ENCODE measurements around the gene PPP2R3B. TPM values are rescaled to one million over a fixed set of nuclear protein-coding genes. Genes with fewer than 3 reads are reported as not detected.
"Not testable (repeated sequence)": the region's sequence is repeated elsewhere in the genome, so short reads cannot be mapped to it uniquely, and the experiment has no call there.

PPP2R3B gene
- polyA plus RNA-seq, 1 donor, result 199 TPM

DNA sequence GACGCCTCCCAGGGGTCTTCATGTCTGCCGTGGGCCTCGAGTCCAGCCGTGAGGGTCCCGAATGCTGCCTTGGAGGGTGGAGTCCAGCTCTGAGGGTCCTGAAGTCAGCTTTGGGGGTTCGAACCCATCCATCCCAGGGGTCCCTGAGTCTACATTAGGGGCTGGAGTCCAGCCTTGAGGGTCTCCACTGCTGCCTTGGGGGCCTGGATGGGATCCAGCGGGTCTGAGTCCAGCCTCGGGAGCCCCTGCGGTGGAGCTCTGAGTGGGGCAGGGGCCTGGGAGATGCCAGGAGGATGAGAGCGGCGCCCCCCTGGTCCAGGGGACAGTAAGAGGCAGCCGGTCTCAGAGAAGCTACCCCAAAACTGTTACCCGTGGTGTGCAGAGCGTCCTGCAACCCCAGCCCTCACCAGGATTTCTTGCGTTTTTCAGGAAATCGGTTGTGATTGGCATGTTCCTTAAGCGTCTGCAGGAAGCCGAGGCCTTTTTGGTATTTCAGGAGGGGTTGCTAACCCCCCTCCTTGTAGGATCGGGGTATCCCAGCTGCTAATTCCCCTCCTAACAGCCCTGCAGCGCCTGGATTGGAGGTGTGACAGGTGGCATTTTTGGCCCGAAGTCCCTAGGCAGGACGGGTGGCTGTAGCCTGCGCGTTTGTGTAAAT, 66.5 kb downstream of the PPP2R3B start:
- no peak for DNase-seq (ENCODE audit: low read depth)

DNA sequence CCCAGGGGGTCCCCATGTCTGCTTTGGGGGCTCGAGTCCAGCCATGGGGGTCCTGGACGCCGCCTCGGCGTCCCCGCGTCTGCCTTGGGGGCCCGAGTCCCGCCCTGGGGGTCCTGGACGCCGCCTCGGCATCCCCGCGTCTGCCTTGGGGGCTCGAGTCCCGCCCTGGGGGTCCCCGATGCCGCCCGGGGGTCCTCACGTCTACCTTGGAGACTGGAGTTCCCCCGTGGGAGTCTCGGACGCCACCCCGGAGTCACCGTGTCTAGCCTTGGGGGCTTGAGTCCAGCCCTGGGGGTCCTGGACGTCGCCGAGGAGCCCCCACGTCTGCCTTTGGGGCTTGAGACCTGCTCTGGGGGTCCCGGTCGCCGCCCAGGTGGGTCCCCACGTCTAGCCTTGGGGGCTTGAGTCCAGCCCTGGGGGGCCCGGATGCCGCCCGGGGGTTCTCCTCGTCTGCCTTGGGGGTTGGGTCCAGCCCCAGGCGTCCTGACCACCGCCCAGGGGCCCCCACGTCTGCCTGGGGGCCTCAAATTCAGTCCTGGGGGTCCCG, 67.1 kb downstream of the PPP2R3B start:
- DNase-seq (ENCODE audit: low read depth), result no peak

DNA sequence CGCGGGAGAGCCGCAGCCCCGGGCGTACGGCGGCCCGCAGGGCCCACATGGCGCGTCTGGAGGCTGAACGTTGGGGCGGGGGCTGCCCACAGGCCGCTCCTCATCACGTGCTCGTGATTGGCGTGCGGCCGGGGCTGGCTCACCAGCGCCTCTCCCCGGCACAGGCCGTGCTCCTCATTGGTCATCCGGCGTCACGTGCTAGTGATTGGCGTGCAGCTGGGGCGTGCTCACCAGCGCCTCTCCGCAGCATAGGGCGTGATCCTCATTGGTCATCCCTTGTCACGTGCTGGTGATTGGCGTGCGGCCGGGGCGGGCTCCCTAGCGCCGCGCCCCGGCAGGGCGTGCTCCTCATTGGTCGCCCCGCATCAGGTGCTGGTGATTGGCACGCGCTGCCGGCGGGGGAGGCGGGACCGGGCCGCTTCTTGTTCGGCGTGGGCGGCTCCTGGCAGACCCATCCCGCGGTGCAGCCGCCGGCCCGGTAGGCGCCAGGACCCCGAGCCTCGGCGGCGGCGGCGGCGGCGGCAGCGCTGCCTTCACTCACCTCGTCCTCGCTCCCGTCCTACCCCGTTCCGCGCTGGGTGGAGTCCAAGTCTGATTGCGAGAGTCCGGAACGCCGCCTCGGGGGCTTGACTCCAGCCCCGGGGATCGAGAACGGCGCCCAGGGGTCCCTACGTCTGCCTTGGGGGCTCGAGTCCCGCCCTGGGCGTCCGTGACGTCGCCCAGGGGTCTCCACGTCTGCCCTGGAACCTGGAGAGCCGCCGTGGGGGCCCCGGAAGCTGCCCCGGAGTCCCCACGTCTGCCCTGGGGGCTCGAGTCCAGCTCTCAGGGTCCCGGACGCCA, 67.7 kb downstream of the PPP2R3B start, which contains the start of gene GTPBP6:
Gene GTPBP6, minus strand, starts transcription at position 58 of the 840 bp plus-strand sequence. Its CDS starts 9 bp downstream, at position 49.
- peak; percentile 98 for DNase-seq (ENCODE audit: low read depth)

DNA sequence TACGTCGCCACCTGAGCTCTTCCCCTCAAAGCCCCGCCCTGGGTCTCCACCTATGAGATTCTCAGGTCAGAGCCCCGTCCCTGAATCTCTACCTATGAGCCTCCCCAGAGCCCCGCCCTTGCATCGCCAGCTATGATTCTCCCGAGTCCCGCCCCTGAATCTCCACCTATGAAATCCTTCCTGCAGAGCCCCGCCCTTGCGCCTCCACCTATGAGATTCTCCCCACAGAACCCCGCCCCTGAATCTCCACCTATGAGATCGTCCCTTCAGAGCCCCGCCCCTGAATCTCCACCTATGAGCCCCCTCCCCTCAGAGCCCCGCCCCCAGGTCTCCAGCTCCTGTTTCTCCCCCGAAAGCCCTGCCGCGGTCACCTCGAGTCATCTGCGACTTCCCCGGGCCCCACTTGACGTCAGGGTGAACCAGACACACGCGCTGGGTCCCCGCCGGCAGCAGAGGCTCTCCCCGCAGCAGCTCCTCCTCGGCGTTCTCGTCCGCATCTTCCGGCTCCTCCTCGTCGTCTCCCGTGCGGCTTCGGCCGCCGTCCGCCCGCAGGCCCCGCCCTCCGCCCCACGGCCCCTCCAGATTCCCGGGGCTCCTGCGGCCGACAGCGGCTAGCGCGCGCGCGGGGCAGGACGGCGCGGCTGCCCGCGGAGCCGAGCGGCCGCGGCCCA, 68.5 kb downstream of the PPP2R3B start:
- peak; percentile 88 for DNase-seq (ENCODE audit: low read depth)

DNA sequence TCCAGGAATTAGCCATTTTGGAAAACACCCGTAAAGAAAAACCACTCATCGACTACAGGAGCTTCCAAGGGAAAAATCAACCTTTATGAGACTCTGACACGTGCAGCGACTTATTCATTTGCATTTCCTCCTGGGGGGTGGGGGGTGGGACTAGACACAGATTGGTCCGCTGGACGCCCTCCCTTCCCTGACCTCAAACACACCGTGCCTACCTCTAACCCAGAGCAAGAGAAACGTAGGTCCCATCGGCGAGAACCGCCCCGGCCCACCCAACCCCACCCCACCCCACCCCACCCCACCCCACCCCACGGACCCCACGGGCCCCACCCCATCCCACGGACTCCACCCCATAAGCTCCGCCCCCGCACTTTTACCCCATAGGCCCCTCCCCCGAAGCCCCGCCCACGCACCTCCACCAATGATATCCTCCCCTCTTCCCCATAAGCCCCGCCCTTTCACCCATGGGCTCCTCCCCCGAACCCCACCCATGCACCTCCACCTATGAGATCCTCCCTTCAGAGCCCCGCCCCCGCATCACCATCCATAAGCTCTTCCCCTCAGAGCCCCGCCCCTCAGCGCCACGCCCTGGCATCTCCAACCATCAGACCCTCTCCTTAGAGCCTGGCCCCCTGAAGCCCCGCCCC, 69.2 kb downstream of the PPP2R3B start:
- DNase-seq (ENCODE audit: low read depth), result no peak

DNA sequence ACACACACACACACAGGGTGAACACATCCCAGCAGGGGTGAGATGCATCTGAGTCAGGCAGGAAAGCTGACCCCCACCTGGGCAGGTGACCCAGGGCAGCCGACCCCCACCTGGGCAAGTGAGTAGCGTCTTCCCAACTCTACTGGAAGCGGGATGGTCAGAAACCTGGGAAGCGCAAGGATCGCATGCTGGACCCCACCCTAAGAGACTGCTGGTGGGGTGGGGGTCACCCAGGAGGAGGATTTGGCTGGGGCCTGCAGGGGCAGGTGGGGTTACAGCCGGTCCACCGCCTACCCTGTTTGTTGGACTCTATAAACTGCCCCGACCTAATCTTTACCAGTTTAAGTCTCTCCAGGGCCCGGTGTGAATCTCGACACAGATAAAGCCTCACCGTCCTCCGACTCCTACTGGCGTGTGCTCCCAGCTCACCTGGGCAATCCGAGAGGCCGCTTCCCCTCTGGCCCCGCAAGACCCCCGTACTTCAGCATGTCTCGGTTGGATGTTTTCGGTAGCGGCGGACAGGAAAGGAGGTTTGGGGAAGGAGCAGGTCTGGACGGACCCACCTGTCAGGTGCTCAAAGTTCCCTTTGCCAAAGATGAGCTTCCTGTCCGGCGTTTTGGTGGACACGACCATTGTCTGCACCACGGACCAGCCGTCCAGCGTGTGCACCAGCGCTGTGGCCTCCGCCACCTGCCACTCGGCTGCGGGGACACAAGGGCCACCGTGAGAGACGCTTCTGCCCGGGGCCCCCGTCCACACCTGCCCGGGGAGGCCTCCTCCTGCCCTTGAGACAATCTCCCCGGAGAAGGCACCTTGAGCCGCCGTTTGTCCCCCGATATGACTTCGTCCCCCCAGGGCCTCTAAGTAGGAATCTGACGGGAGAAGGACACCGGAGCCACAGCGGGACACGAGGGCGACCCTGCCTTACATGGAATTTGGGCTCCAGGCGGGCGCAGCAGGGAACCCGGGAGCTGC, 70.1 kb downstream of the PPP2R3B start:
- DNase-seq (ENCODE audit: low read depth), result no peak

DNA sequence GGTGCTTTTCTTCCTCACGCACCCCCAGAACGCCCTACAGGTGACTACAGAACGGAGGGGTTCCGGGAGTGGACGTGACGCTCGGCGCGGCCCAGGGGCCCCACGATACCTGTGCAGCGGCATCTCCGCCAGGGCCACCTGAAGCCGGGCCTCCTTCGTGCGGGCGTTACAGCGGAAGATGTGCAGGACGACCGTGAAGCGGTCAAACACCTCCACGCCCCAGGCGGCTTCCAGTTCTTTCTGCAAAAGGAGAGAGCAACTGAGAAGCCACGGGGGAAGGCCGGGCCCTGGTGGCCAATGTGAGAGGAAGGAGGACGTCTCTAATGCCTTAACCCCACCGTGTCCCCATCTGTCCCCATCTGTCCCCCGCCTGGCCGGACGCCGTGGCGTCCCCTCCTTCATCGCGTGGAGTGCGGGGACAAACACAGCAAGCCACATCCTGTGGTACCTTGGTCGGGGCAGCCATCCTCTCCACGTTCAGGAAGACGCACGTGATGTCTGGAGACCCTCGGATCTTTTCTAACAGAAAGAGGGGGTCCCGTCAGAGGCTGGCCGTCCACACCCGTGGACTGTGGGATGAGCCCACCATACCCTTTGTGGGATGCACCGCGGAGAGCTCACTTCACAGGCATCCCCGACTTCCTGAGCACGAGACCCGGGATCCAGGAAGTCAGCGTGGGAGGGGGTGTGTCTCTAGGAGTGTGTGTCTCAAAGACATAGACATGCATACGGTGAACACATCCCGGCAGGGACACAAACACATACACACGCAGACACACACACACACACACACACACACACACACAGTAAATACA, 71.7 kb downstream of the PPP2R3B start:
- DNase-seq (ENCODE audit: low read depth), result no peak

DNA sequence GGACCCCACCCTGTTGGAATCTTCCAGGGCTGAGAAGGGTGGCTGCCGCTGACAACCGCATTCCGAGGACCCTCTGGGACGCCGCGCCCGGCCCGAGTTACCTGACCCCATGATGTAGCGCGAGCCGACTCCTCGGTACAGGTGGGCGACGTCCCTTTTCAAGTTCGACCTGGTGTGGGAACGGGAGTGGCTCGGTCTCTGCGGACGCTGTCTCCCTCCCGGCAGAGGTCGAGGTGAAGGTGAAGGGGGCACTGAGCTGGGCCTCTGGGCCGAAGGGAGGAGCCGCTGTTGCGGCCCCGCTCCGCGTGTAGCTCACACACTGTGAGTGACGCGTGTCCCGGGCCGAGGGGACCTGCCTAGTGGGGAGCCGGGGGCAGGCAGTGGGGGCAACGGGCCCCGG, 72.7 kb downstream of the PPP2R3B start:
- DNase-seq (ENCODE audit: low read depth), result no peak

DNA sequence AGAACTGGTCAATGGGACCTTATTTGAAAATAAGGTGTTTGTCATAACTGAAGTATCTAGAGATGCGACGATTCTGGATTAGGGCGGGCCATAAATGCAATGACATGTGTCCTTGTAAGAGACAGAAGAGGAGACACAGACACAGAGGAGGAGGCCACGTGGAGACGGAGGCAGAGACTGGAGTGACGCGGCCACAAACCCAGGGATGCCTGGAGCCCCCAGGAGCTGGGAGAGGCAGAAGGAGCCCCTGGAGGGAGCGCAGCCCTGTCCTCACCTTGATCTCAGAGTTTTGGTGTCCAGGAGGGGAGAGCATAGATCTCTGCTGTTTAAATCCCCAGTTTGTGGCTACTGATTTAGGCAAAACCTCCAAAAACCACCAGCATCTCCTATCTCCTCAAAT, 73.2 kb downstream of the PPP2R3B start:
- no peak for DNase-seq (ENCODE audit: low read depth)

DNA sequence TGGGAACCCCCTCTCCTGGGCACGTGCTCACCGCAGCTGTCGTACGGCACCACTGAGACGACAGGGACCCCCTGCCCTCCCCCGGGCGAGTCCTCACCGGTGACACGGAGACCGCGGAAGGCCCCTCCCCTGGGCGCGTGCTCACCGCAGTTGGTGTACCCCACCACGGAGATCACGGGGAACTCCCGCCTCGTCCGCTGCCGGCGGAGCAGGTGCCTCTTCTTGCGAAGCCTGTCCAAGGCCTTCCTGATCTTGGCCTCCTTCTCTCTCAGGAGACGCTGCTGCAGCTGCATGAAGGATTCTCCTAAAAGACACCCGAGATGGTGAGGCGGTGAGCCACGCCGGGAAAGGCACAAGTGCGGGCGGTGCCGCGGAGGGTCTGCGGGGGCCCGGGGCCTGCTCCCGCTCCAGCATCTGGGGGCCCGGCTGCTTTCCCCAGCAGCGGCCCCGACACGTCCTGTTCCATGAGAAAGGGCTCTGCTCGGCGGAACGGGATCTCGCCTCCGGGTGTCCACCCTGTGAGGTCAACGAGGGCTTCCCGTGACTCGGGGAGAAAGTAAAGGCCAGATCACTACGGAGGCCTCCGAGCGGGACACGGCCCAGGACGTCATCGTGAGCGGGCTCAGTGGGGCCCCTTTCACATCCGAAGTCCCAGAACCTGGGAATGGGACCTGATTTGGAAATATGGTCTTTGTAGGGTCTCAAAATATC, 73.9 kb downstream of the PPP2R3B start:
- DNase-seq (ENCODE audit: low read depth), result no peak

DNA sequence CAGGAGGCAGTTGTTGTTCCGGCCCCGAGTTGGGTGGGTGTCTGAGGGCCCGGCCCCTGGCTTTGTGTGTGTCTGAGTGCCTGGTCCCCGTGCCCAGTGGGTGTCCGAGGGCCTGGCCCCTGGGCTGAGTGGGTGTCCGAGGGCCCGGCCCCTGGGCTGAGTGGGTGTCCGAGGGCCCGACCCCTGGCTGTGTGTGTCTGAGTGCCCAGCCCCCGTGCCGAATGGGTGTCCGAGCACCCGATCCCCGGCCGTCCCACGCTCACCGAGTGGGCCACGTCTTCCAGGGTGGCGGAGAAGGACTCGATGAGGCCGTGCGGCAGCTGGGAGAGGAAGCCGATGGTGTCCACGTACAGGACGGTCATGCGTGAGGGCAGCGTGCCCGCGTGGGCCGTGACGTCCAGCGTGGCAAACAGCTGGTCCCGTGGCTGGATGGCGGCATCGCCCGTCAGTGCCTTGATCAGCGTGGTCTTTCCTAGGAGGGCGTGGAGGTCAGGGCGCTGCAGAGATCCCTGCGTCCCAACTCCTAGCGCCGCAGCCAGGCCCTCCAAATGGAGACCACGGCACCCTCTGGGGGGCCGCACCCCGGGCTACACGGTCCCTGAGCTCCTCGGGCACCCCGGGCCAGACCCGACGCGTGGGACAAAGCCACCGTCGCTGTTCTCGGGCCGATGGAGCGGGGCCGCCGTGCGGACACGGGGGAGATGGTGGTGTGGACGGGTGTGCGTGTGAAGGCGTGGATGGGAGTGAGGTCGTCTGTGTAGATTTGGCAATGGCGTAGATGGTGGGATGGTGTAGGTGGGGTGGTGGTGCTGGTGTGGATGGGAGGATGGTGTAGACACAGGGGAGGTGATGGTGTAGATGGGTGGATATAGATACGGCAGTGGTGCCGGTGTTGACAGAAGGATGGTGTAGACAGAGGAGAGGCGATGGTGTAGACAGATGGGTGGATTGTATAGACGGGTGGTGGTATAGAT, 75.3 kb downstream of the PPP2R3B start:
- DNase-seq (ENCODE audit: low read depth), result no peak

DNA sequence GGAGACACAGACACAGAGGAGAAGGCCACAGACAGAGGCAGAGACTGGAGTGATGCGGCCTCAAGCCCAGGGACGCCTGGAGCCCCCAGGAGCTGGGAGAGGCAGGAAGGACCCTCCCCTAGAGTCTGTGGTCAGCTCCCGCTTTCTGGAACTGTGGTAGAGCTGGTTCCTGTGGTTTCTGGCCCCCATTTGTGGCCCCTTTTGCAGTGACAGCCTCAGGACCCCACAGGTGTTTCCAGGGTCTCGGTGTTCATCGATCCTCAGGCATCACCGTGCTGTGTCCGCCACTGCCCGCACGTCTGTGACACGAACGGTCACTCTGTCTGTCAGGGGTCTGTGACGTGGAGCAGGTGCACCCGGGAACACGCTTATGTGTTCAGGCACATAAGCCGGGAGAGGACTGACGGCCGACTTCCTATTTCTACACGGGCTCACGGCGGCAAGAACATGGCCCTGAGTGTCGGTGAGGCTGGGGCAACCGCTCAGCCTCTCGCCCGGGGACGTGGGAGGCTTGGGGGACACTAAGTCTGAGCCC, 76.0 kb downstream of the PPP2R3B start:
- no peak for DNase-seq (ENCODE audit: low read depth)

DNA sequence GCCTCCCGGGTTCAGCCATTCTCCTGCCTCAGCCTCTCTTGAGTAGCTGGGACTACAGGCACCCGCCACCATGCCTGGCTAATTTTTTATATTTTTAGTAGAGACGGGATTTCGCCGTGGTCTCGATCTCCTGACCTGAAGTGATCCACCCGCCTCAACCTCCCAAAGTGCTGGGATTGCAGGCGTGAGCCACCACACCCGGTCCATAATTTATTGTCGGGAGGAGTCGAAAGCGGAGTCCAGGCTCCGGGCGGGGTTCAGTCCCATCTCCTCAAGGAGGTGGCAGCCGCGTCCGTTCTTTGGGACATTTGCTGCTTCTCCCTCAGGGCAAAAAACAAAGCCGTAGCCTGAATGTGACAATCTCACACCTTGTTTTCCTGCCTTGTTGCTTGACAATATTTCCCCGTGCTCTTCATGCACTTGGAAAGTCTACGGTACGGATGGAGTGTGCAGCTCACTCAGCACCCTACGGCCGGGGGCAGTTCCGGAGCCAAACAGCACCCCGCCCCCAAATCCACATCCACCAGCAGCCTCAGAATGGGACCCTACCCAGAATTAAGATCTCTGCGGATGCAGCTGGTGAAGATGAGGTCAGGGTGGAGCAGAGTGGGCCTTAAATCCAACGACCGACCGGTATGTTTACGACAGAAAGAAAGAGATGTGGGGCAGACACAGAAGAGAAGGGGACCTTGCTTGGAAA, 77.7 kb downstream of the PPP2R3B start:
- DNase-seq (ENCODE audit: low read depth), result no peak

DNA sequence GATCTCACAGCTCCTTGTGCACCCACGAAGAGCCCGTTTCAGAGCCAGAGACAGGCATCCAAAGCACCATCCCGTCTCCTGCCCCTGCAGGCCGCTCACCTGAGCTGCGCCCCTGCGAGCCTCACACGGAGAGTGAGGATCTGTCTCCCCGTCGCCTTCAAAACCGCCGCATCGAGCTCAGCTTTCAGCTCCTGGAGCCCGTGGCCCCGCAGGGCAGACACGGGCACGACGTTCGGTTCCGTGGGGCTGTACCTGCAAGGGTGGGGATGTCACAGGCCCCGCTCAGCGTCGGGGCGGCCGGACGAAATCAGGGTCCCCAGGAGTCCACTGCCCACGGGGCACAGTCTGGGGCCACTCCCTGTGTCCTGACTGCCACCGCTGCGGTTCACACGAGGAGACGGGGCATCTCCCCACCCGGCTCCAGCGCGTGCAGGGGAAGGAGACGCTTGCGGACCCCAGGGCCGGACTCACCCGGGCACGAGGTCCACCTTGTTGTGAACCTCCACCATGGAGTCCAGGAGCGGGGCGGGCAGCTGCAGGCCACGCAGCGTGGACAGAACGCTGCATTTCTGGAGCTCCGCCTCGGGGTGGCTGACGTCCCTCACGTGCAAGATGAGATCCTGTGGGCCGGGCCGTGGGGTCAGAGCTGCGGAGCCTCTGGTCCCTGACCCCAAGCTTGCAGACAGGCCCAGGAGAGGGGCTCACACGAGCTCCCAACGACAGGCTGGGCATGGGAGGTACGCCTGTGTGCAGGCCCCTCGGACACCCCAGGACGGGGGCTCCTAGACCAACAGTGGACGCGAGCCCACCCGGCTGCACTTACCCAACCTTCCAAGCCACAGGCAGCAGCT, 79.2 kb downstream of the PPP2R3B start:
- DNase-seq (ENCODE audit: low read depth), result no peak

DNA sequence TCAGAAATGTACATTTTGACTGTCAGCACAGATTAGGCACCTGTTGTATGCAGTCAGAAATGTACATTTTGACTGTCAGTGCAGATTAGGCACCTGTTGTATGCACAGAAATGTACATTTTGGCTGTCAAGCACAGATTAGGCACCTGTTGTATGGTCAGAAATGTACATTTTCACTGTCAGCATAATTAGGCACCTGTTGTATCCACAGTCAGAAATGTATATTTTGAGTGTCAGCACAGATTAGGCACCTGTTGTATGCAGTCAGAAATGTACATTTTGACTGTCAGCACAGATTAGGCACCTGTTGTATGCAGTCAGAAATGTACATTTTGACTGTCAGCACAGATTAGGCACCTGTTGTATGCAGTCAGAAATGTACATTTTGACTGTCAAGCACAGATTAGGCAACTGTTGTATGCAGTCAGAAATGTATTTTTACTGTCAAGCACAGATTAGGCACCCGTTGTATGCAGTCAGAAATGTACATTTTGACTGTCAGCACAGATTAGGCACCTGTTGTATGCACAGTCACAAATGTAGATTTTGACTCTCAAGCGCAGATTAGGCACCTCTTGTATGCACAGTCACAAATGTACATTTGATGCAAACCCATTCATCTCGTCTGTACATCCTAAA, 80.0 kb downstream of the PPP2R3B start:
- DNase-seq (ENCODE audit: low read depth), result not testable (repeated sequence)

All from forelimb muscle (tissue), 1 donor.